HepG2 (cell line): Measurements from ENCODE around the gene WNK2. TPM values are rescaled to one million over a fixed set of nuclear protein-coding genes. Genes with fewer than 3 reads are reported as not detected.

Source experiments
- ATAC-seq: fragments of 200-7000 bp; cut with Tn5 transposase; 3 replicates; pipeline ENCODE4 v1.9.1; 2020; ENCODE audit warnings: mild to moderate bottlenecking, moderate library complexity
- BruUV-seq: library from RNA; stranded (reverse); fragments of 400-500 nt; replicated peaks from 2 replicates; lab custom pipeline; 2021; lab: Mats Ljungman, UMichigan
- CTCF ChIA-PET: fragments of 300-600 bp; formaldehyde crosslinking; extraction: SDS; loops from one replicate; lab custom pipeline; 2021; ENCODE audit warnings: low total read pairs, inconsistent platforms, low intra/inter-chr PET ratio; lab: Yijun Ruan, JAX
- POLR2A ChIA-PET: fragments of 350-600 bp; sonication (Branson Sonifier 250); formaldehyde crosslinking; loops from one replicate; lab custom pipeline; 2020; ENCODE audit warnings: antibody characterized with exemption, inconsistent platforms; lab: Yijun Ruan, JAX
- DNase-seq: peaks from one replicate; pipeline ENCODE4 v3.0.0-alpha.2; 2015; ENCODE audit warnings: low spot score
- FAIRE-seq: peaks from 3 replicates; lab custom pipeline; 2011; peaks lifted over from hg19 to GRCh38; lab: Jason Lieb, UNC
- H2AFZ ChIP-seq: one replicate; pipeline ENCODE4 v1.6.1; 2011; ENCODE audit warnings: low read length, inconsistent platforms
- H3K27ac ChIP-seq: fragments of 300-600 bp; 3 replicates; pipeline ENCODE4 v1.8.0; 2011; ENCODE audit warnings: mixed run types, mild to moderate bottlenecking, mixed read lengths, low read length, inconsistent platforms; ENCODE audit not compliant: insufficient read depth; ENCODE audit errors: extremely low read length
- H3K27me3 ChIP-seq, 2 experiments: fragments of 200-600 bp in 1 of 2; 2 replicates in 1 of 2; 3 replicates in 1 of 2; pipeline versions ENCODE4 v1.6.0 to v1.8.0; 2011; ENCODE audit warnings: low read length in 2 of 2, mild to moderate bottlenecking in 2 of 2, moderate library complexity in 2 of 2, inconsistent platforms in 1 of 2; ENCODE audit not compliant: insufficient read depth in 2 of 2, control insufficient read depth in 1 of 2
- H3K36me3 ChIP-seq, 2 experiments: fragments of 200-600 bp in 1 of 2; replicated peaks in 1 of 2; 2 replicates in 1 of 2; 3 replicates in 1 of 2; pipeline versions ENCODE4 v1.5.1 to v1.8.0; 2011; ENCODE audit warnings: low read length in 2 of 2, inconsistent platforms in 1 of 2; ENCODE audit not compliant: insufficient read depth in 2 of 2, control insufficient read depth in 1 of 2
- H3K4me1 ChIP-seq: 2 replicates; pipeline ENCODE4 v1.5.1; 2012; ENCODE audit warnings: low read length, inconsistent platforms; ENCODE audit not compliant: insufficient read depth
- H3K4me2 ChIP-seq: 2 replicates; pipeline ENCODE4 v1.6.0; 2011; ENCODE audit warnings: low read depth, low read length, inconsistent platforms
- H3K4me3 ChIP-seq, 3 experiments: fragments of 200-600 bp in 1 of 3; sonication (generic), shearing (Covaris generic) in 1 of 3; replicated peaks in 1 of 3; 2 replicates each; pipeline ENCODE4 v1.5.1; 2011 to 2016; ENCODE audit warnings: low read length in 3 of 3, inconsistent platforms in 2 of 3, low read depth in 2 of 3, mild to moderate bottlenecking in 2 of 3, control low read depth in 1 of 3, mixed read lengths in 1 of 3; ENCODE audit not compliant: insufficient read depth in 1 of 3
- H3K79me2 ChIP-seq: one replicate; pipeline ENCODE4 v1.6.1; 2011; ENCODE audit warnings: low read length, inconsistent platforms; ENCODE audit not compliant: insufficient read depth
- H3K9ac ChIP-seq: 2 replicates; pipeline ENCODE4 v1.6.0; 2011; ENCODE audit warnings: mild to moderate bottlenecking, low read depth, low read length, inconsistent platforms; ENCODE audit not compliant: insufficient read depth
- H3K9me3 ChIP-seq: 2 replicates; pipeline ENCODE4 v1.5.1; 2012; ENCODE audit warnings: mild to moderate bottlenecking, low read length
- H4K20me1 ChIP-seq: 2 replicates; pipeline ENCODE4 v1.6.0; 2011; ENCODE audit warnings: inconsistent platforms, mild to moderate bottlenecking, low read length, moderate library complexity; ENCODE audit not compliant: insufficient read depth
- ATF4 ChIP-seq, 2 experiments: fragments of 450-650 bp in 1 of 2; sonication (generic) in 1 of 2; formaldehyde crosslinking; IDR thresholded peaks; 2 replicates each; pipeline versions ENCODE4 v1.5.0 to v1.8.0; 2020 to 2022; ENCODE audit warnings: mild to moderate bottlenecking in 1 of 2, missing genetic modification reagents in 1 of 2
- ATF7-NPFF ChIP-seq: sonication (generic); formaldehyde crosslinking; IDR thresholded peaks from 2 replicates; pipeline ENCODE4 v1.8.1; 2023; ENCODE audit warnings: mild to moderate bottlenecking, low read depth, missing genetic modification reagents, moderate library complexity
- DBP ChIP-seq: sonication (generic); formaldehyde crosslinking; IDR thresholded peaks from 2 replicates; pipeline ENCODE4 v1.4.0; 2020; ENCODE audit warnings: missing genetic modification reagents; ENCODE audit errors: not compliant biosample characterization
- DRAP1 ChIP-seq: IDR thresholded peaks from 2 replicates; pipeline ENCODE4 v1.6.1; 2016; ENCODE audit warnings: missing genetic modification reagents, missing compliant biosample characterization
- EZH2 ChIP-seq: conservative IDR thresholded peaks from 2 replicates; pipeline ENCODE4 v1.6.1; 2012; ENCODE audit warnings: mild to moderate bottlenecking, low read depth, low read length, moderate library complexity
- HINFP ChIP-seq: sonication (generic); formaldehyde crosslinking; IDR thresholded peaks from 2 replicates; pipeline ENCODE4 v1.4.0; 2020; ENCODE audit warnings: low read depth, mild to moderate bottlenecking, missing genetic modification reagents
- MED13 ChIP-seq: sonication (generic); formaldehyde crosslinking; IDR thresholded peaks from 2 replicates; pipeline ENCODE4 v1.5.0; 2020; ENCODE audit warnings: missing genetic modification reagents
- MIER2 ChIP-seq: IDR thresholded peaks from 2 replicates; pipeline ENCODE4 v1.6.1; 2016; ENCODE audit warnings: missing biosample characterization, missing genetic modification reagents
- RBM39 ChIP-seq: fragments of 200-400 bp; formaldehyde crosslinking; IDR thresholded peaks from one replicate; pipeline ENCODE4 v1.6.1; 2018; ENCODE audit warnings: antibody characterized with exemption, mild to moderate bottlenecking, low read depth, low read length; ENCODE audit not compliant: poor library complexity, severe bottlenecking
- SNAPC4 ChIP-seq: sonication (generic); formaldehyde crosslinking; IDR thresholded peaks from 2 replicates; pipeline ENCODE4 v1.4.0; 2020; ENCODE audit warnings: mild to moderate bottlenecking, missing genetic modification reagents
- SRY ChIP-seq: sonication (generic); formaldehyde crosslinking; IDR thresholded peaks from 2 replicates; pipeline ENCODE4 v1.8.0; 2022; ENCODE audit warnings: mild to moderate bottlenecking, missing genetic modification reagents
- TOE1 ChIP-seq: sonication (generic); formaldehyde crosslinking; IDR thresholded peaks from 2 replicates; pipeline ENCODE4 v1.4.0; 2020; ENCODE audit warnings: mild to moderate bottlenecking, missing genetic modification reagents
- YEATS2 ChIP-seq: sonication (generic); formaldehyde crosslinking; IDR thresholded peaks from 2 replicates; pipeline ENCODE4 v1.4.0; 2020; ENCODE audit warnings: missing genetic modification reagents, borderline replicate concordance
- ZNF589 ChIP-seq: sonication (generic); formaldehyde crosslinking; conservative IDR thresholded peaks from 2 replicates; pipeline ENCODE4 v1.8.0; 2022; ENCODE audit warnings: mild to moderate bottlenecking, moderate library complexity, missing genetic modification reagents
- ZNF605 ChIP-seq: sonication (generic); formaldehyde crosslinking; IDR thresholded peaks from 2 replicates; pipeline ENCODE4 v1.8.0; 2022; ENCODE audit warnings: mild to moderate bottlenecking, missing genetic modification reagents
- WGBS: methylation state at CpG from one replicate; pipeline ENCODE4 v1.1.6; 2017; ENCODE audit warnings: low lambda C conversion rate; 5-methylcytosine and 5-hydroxymethylcytosine counted together
- in situ Hi-C: cut with HindIII; loops from 2 replicates; pipeline ENCODE4 v1.10.0; 2017; ENCODE audit warnings: low pct_unique_long_range_greater_than_20kb; ENCODE audit not compliant: extremely low pct_ligation_motif_present
- intact Hi-C: fragments of 100-400 bp; cut with micrococcal nuclease; formaldehyde crosslinking; loops from one replicate; pipeline ENCODE4 v1.10.0; 2022; ENCODE audit not compliant: unreplicated experiment
- polyA plus RNA-seq, 8 experiments: library from polyadenylated mRNA; depleted of rRNA in 3 of 8; stranded (reverse) in 7 of 8; unstranded in 1 of 8; fragments of >200 nt; fragmentation: Illumina TruSeq in 4 of 8; extraction: Trizol in 4 of 8; gene quantifications; 2 replicates each; pipeline versions ENCODE4 v1.2.1 to v1.2.3, GENCODE V29; 2011 to 2016; ENCODE audit warnings: low read depth in 4 of 8, missing spikeins in 1 of 8, mixed read lengths in 1 of 8; ENCODE audit not compliant: insufficient read depth in 1 of 8
- total RNA-seq, 5 experiments: library from RNA; depleted of rRNA; stranded (reverse); fragments of >200 nt; fragmentation: Illumina TruSeq; extraction: Trizol; gene quantifications; 2 replicates each; pipeline ENCODE4 v1.2.3, GENCODE V29; 2016; ENCODE audit warnings: low read depth in 1 of 5

The WNK2 gene
- total and polyA plus RNA-seq, 2 of the 13 experiments (the other 11 are each of a cell fraction or from before 2014, with no cell fraction given), result 10.5 to 12.0 TPM

- no peak for TF ChIP-seq SNAPC4 (CRISPR knock-in tag)
- TF ChIP-seq SRY (CRISPR knock-in tag), result no peak
- no peak for TF ChIP-seq RBM39
- TF ChIP-seq HINFP, result no peak
- no peak for TF ChIP-seq TOE1 (CRISPR knock-in tag)
These were observed 37.1 kb downstream of the WNK2 start (continued) for GRCh38 chr9:93221044-93221443.

GRCh38 chr9:93222890-93223259 lies 38.9 kb downstream of the WNK2 start:
- no peak for FAIRE-seq
- H3K4me1 ChIP-seq, result peaks cover 22% of the 10 kb centered on the region
- H3K4me2 ChIP-seq, result no peak overlapping the region
- H3K36me3 ChIP-seq, result peaks cover 1 to 9% of the 10 kb centered on the region in 2 experiments; a peak in 3 of 5 replicates
- H3K79me2 ChIP-seq, result peaks cover 53% of the 10 kb centered on the region
- no peaks in the 10 kb centered on the region for H3K9me3 ChIP-seq
- intact Hi-C loops (no loop called here), in situ Hi-C loops (no loop called here)
- no peak overlapping the region for H3K27ac ChIP-seq
- WGBS, result 94% methylated on average over 7 of the region's 7 CpGs
- no peaks in the 10 kb centered on the region for H3K27me3 ChIP-seq
- ChIA-PET CTCF (no interaction called here), POLR2A (no interaction called here)
- no peak overlapping the region for H2AFZ ChIP-seq
- no peak for DNase-seq
- H4K20me1 ChIP-seq, result peaks cover 15% of the 10 kb centered on the region; the same call in 1 of the 2 replicates
- no peak overlapping the region for H3K4me3 ChIP-seq
- ATAC-seq, result no peak
- no peak overlapping the region for H3K9ac ChIP-seq
- no TSS peak for BruUV-seq
- TF ChIP-seq DBP (CRISPR knock-in tag), result no peak
- TF ChIP-seq ATF7-NPFF, result no peak
- TF ChIP-seq MED13 (CRISPR knock-in tag), result no peak
- TF ChIP-seq YEATS2, result no peak
- TF ChIP-seq EZH2, result no peak
- TF ChIP-seq MIER2 (CRISPR knock-in tag), result no peak
- TF ChIP-seq ZNF589 (CRISPR knock-in tag), result no peak
- TF ChIP-seq ATF4 (CRISPR knock-in tag; IDR thresholded peaks at IDR 0.05), result no peak
- TF ChIP-seq DRAP1 (CRISPR knock-in tag), result no peak
- no peak for TF ChIP-seq ZNF605
